Gastroesophageal sphincter (tissue), 3 donors: ENCODE measurements around the gene SUPV3L1.

Source experiments
- CTCF ChIP-seq, 4 experiments: fragments of 200-600 bp in 2 of 4; fragments of 450-650 bp in 2 of 4; sonication (generic) in 1 of 4; IDR thresholded peaks; one replicate each; pipeline ENCODE4 v1.5.1; 2017 to 2019; ENCODE audit warnings: antibody characterized with exemption in 4 of 4, mild to moderate bottlenecking in 2 of 4, moderate library complexity in 2 of 4
- EP300 ChIP-seq: sonication (generic); formaldehyde crosslinking; IDR thresholded peaks from one replicate; pipeline ENCODE4 v1.6.1; 2017; ENCODE audit warnings: antibody characterized with exemption, mild to moderate bottlenecking
- POLR2A ChIP-seq, 2 donors: fragments of 450-650 bp; IDR thresholded peaks; one replicate each; pipeline ENCODE4 v1.6.1; 2017; ENCODE audit warnings: antibody characterized with exemption in 2 of 2, mild to moderate bottlenecking in 2 of 2, moderate library complexity in 1 of 2
- POLR2AphosphoS5 ChIP-seq: sonication (generic); formaldehyde crosslinking; IDR thresholded peaks from one replicate; pipeline ENCODE4 v1.6.1; 2017; ENCODE audit warnings: antibody characterized with exemption

- TF ChIP-seq CTCF (IDR thresholded peaks at IDR 0.05) (no peak), POLR2AphosphoS5 (no peak), POLR2A (IDR thresholded peaks at IDR 0.05) (no peak), EP300 (no peak)
Measured at GRCh38 chr10:69201045-69201444, 21.0 kb downstream of the SUPV3L1 start.
